Measurements from ENCODE around the gene SYCP2.

DNA sequence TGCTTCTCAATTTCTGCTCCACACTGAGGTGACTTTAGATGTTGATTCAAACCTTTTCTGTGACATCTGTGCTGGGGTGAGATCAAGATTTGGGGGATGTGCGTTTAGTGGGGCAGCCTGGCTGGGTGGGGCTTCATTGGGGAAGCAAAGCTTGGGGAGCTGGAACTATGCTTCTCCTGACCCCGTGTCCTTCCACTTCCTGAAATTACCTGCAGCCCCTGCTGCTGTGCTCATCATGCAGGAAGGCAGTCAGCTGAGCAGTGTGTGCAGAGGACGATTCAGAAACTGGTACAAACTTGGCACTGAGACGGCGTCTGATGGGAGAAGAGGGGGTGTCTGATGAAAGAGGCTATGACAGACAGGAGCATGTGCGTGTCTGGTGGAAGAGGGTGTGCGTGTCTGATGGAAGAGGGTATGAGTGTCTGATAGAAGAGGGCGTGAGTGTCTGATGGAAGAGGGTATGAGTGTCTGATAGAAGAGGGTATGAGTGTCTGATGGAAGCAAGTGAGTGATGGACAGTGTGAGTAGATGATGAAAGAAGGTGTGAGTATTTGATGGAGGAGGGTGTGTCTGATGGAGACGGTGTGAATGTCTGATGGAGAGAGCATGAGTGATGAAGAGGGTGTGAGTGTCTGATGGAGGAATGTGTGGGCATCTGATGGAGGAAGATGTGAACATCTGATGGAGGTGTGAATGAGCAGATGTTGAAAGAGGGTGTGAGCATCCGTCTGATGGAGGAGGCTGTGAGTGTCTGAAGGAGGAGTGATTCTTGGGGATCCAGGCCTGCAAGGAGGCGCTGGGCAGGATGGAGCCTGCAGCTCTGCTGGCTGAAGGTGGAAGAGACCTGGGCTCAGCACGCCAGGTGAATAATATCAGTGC is 103.4 kb downstream of the SYCP2 start:
- TF ChIP-seq, protein P1, sequence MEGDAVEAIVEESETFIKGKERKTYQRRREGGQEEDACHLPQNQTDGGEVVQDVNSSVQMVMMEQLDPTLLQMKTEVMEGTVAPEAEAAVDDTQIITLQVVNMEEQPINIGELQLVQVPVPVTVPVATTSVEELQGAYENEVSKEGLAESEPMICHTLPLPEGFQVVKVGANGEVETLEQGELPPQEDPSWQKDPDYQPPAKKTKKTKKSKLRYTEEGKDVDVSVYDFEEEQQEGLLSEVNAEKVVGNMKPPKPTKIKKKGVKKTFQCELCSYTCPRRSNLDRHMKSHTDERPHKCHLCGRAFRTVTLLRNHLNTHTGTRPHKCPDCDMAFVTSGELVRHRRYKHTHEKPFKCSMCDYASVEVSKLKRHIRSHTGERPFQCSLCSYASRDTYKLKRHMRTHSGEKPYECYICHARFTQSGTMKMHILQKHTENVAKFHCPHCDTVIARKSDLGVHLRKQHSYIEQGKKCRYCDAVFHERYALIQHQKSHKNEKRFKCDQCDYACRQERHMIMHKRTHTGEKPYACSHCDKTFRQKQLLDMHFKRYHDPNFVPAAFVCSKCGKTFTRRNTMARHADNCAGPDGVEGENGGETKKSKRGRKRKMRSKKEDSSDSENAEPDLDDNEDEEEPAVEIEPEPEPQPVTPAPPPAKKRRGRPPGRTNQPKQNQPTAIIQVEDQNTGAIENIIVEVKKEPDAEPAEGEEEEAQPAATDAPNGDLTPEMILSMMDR (conservative IDR thresholded peaks at IDR 0.05): no peak
- TF ChIP-seq ZFX (IDR thresholded peaks at IDR 0.05): no peak

All from C4-2B (cell line).